Heart left ventricle (tissue), 16 donors: ENCODE results near the gene RPGRIP1. TPM values are rescaled to one million over a fixed set of nuclear protein-coding genes. Genes with fewer than 3 reads are reported as not detected.
"Not testable (repeated sequence)": the region's sequence is repeated elsewhere in the genome, so short reads cannot be mapped to it uniquely, and the experiment has no call there.

ENCODE experiments used
- ATAC-seq, 4 donors: fragments of 200-7000 bp; cut with Tn5 transposase; one replicate each; pipeline ENCODE4 v1.9.1; 2020 to 2022; ENCODE audit warnings: moderate library complexity in 4 of 4, mild to moderate bottlenecking in 3 of 4, moderate number of reproducible peaks in 1 of 4
- DNase-seq, 5 donors: peaks; one replicate each; pipeline ENCODE4 v3.0.0-alpha.2; 2020
- H3K27ac ChIP-seq, 12 donors: fragments of 200-600 bp; sonication (generic) in 4 of 12; one replicate each; pipeline versions ENCODE4 v1.5.0 to v1.8.0; 2016 to 2022; ENCODE audit warnings: mild to moderate bottlenecking in 2 of 12
- H3K27me3 ChIP-seq, 9 donors: fragments of 200-600 bp; sonication (generic) in 2 of 9; one replicate each; pipeline versions ENCODE4 v1.5.1 to v1.8.0; 2016 to 2022; ENCODE audit warnings: mild to moderate bottlenecking in 3 of 9
- H3K36me3 ChIP-seq, 9 donors: fragments of 200-600 bp; sonication (generic) in 2 of 9; one replicate each; pipeline versions ENCODE4 v1.5.0 to v1.8.0; 2018 to 2022; ENCODE audit warnings: mild to moderate bottlenecking in 2 of 9
- H3K4me1 ChIP-seq, 12 donors: fragments of 200-600 bp; sonication (generic) in 4 of 12; one replicate each; pipeline versions ENCODE4 v1.5.0 to v1.8.0; 2016 to 2022; ENCODE audit warnings: mild to moderate bottlenecking in 3 of 12
- H3K4me3 ChIP-seq, 12 donors: fragments of 200-600 bp; sonication (generic) in 4 of 12; one replicate each; pipeline versions ENCODE4 v1.5.0 to v1.8.0; 2017 to 2022; ENCODE audit warnings: mild to moderate bottlenecking in 9 of 12, moderate library complexity in 4 of 12
- H3K9me3 ChIP-seq, 12 donors: fragments of 200-600 bp; sonication (generic) in 4 of 12; one replicate each; pipeline versions ENCODE4 v1.5.0 to v1.8.0; 2016 to 2022; ENCODE audit warnings: mild to moderate bottlenecking in 1 of 12
- CTCF ChIP-seq, 12 donors: fragments of 200-600 bp; sonication (generic) in 4 of 12; IDR thresholded peaks; one replicate each; pipeline versions ENCODE4 v1.5.0 to v1.8.0; 2018 to 2022; ENCODE audit warnings: antibody characterized with exemption in 12 of 12, mild to moderate bottlenecking in 5 of 12
- POLR2A ChIP-seq, 2 donors: fragments of 450-650 bp; IDR thresholded peaks; one replicate each; pipeline ENCODE4 v1.6.1; 2017; ENCODE audit warnings: antibody characterized with exemption in 2 of 2, mild to moderate bottlenecking in 2 of 2, moderate library complexity in 2 of 2
- WGBS, 4 donors: extraction: QIAGEN DNeasy Blood & Tissue Kit in 2 of 4; methylation state at CpG; one replicate each; pipeline versions ENCODE4 v1.1.5 to v1.1.7; 2013 to 2018; 5-methylcytosine and 5-hydroxymethylcytosine counted together
- intact Hi-C, 10 donors: fragments of 100-400 bp; cut with DNase I; formaldehyde crosslinking; loops; one replicate each; pipeline versions ENCODE4 v1.11.1 to v1.14.2; 2022
- polyA plus RNA-seq, 2 donors: library from polyadenylated mRNA; stranded (reverse); fragments of 200-250 nt; gene quantifications; one replicate each; pipeline ENCODE4 v1.2.3, GENCODE V29; 2013
- total RNA-seq, 9 donors: library from RNA; depleted of rRNA in 2 of 9; stranded (reverse); fragments of >200 nt in 2 of 9; fragmentation: NEBNext Ultra II Directional in 3 of 9; extraction: Animal tissue kit (Norgen Biotek cat#: 25700) in 3 of 9; gene quantifications; one replicate each; pipeline versions ENCODE4 v1.1.0 to v1.2.4, GENCODE V29; 2016 to 2023
- donor health status: ischemic (EF 13 %, LVEDD 7.1; RV severe dilation, severe dysfunction).
- donor health status: healthy with polysubstance abuse.
- donor health status: DM: no; HTN: yes; CAD: no.
- donor health status: DM: no; HTN: no; CAD: no.
- donor health status: ischemic (EF 25% LVEDD 6.9; RV normal size, moderate dysfunction).
- donor health status: ischemic (EF 25% LVEDD 5.7; RV mildly dilated, moderate dysfunction).
- donor health status: healthy.
- donor health status: DM: yes; HTN: yes; CAD: no.
- donor health status: ischemic (EF 35%, LVEDD 5.7; RV mildly dilated, moderate dysfunction).
- donor health status: nonischemic (EF 11% LVEDD 7.7; RV severe dilation, severe dysfunction).
- donor health status: DM: yes; HTN: yes; CAD: no.
- donor health status: PGD.
- donor health status: ischemic (EF 29% LVEDD 5.4; RV normal size, mild dysfunction).
- donor health status: nonischemic (EF 23%, LVEDD 6.1; RV moderate dilation, normal function).

Gene RPGRIP1
- total and polyA plus RNA-seq, 11 donors, result 0.12 to 0.81 (median 0.33) TPM; not detected in 1

DNA sequence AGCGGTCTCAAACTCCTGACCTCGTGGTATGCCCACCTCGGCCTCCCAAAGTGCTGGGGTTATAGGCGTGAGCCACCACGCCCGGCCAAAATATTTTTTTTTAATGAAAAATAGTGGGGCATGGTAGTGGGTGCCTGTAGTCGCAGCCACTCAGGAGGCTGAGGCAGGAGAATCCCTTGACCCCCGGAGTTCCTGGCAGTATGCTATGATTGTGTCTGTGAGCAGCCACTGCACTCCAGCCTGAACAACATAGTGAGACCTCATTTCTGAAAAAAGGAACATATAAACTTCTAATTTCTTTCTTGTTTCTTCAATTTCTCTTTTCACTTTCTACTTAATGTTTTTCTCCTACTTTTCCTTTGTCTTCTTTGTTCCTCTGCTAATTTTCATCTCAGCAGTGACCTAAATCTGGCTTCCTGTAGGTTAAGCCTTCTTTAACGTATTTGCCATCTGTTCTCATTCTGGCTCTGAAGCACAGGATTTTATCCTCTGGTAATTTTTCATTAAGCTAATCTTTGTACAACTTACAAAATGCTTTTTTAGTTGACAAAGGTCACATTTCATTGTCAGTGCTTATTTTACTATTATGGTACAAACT is 4.5 kb upstream of the RPGRIP1 start:
- DNase-seq, result no peak
- H3K27ac ChIP-seq, result peak overlapping the region in 1 of 12 donors; percentile 22
- H3K27me3 ChIP-seq, result no peaks in the 10 kb centered on the region
- peaks cover 0 to 10% (median 0%) of the 10 kb centered on the region in 12 donors for H3K4me1 ChIP-seq
- TF ChIP-seq CTCF (IDR thresholded peaks at IDR 0.05) (no peak), POLR2A (IDR thresholded peaks at IDR 0.05) (no peak)
- 74 to 84% (median 78%) methylated on average over 9 of the region's 9 CpGs for WGBS, 4 donors
- ATAC-seq, result peak in 1 of 4 donors; percentile 34
- no peaks in the 10 kb centered on the region for H3K9me3 ChIP-seq
- H3K36me3 ChIP-seq, result no peaks in the 10 kb centered on the region
- H3K4me3 ChIP-seq, result no peak overlapping the region
- intact Hi-C loops, result no loop called here

DNA sequence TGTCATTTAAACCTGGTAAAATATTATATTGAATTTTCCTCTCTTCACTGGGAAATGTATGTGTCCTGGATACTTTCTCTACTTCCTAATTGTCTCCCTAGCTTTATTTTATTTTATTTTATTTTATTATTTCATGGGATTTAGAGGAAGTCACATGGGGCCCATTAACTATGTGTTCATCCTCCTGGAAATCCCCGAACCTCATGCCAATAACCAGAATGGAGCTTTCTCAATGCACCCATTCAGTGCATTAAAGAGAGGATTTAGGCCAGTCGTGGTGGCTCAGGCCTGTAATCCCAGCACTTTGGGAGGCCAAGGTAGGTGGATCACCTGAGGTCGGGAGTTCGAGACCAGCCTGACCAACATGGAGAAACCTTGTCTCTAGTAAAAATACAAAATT is 1.3 kb upstream of the RPGRIP1 start:
- Histone ChIP-seq H3K4me3 (no peak overlapping the region), H3K27ac (no peak overlapping the region), H3K36me3 (no peaks in the 10 kb centered on the region), H3K9me3 (no peaks in the 10 kb centered on the region), H3K27me3 (no peaks in the 10 kb centered on the region), H3K4me1 (peaks cover 0 to 5% (median 0%) of the 10 kb centered on the region in 12 donors)
- ATAC-seq, result no peak
- no peak for TF ChIP-seq POLR2A (IDR thresholded peaks at IDR 0.05)
- TF ChIP-seq CTCF (IDR thresholded peaks at IDR 0.05), result no peak
- WGBS, 4 donors, result 70 to 83% (median 78%) methylated on average over 4 of the region's 4 CpGs
- intact Hi-C loops, result no loop called here
- no peak for DNase-seq

- not testable (repeated sequence) for H3K4me1 ChIP-seq
Observed at GRCh38 chr14:21281917-21282316, 2.0 kb downstream of the RPGRIP1 start.

DNA sequence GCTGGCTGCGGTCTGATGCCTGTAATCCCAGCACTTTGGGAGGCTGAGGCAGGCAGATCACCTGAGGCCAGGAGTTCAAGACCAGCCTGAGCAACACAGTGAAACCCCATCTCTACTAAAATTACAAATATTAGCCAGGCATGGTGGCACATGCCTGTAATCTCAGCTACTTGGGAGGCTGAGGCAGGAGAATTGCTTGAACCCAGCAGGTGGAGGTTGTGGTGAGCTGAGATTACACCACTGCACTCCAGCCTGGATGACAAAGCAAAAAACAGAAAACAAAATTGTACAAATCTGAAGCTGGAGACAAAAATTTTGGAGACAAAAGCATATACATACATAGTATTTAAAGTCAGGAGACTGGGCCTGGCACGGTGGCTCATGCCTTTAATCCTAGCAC is 6.6 kb downstream of the RPGRIP1 start:
- H3K27ac ChIP-seq, intact Hi-C loops, DNase-seq, H3K9me3 ChIP-seq, H3K27me3 ChIP-seq, H3K36me3 ChIP-seq, H3K4me3 ChIP-seq, ATAC-seq, H3K4me1 ChIP-seq: not testable (repeated sequence)
- 86 to 93% (median 88%) methylated on average over 2 of the region's 2 CpGs for WGBS, 4 donors

More at GRCh38 chr14:21281917-21282316, 2.0 kb downstream of the RPGRIP1 start:
- H3K4me3 ChIP-seq, ATAC-seq, H3K27ac ChIP-seq, H3K27me3 ChIP-seq, intact Hi-C loops, H3K9me3 ChIP-seq, DNase-seq, H3K36me3 ChIP-seq: not testable (repeated sequence)
- WGBS, 4 donors, result 79 to 90% (median 87%) methylated on average over 8 of the region's 8 CpGs

GRCh38 chr14:21287168-21287567 is 7.3 kb downstream of the RPGRIP1 start:
- WGBS, 4 donors, result 80 to 84% (median 81%) methylated on average over 6 of the region's 6 CpGs
- ATAC-seq, result no peak

DNA sequence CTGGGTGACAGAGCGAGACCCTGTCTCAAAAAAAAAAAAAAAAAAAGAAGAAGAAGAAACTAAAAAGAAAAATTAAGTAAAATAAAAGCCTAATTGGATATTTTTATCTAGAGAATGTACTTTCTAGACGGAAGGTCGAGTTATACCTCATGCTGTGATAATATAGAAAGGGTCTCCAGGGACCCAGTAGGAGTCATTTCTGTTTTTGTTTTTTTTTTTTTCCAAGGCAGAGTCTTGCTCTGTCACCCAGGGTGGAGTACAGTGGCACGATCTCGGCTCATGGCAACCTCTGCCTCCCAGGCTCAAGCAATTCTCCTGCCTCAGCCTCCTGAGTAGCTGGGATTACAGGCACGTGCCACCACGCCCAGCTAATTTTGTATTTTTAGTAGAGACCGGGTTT is 14.1 kb downstream of the RPGRIP1 start:
- H3K27ac ChIP-seq, H3K4me1 ChIP-seq, DNase-seq, ATAC-seq, H3K9me3 ChIP-seq, H3K27me3 ChIP-seq, H3K36me3 ChIP-seq, intact Hi-C loops, H3K4me3 ChIP-seq: not testable (repeated sequence)
- 83 to 91% (median 84%) methylated on average over 8 of the region's 8 CpGs for WGBS, 4 donors

More at GRCh38 chr14:21287168-21287567, 7.3 kb downstream of the RPGRIP1 start:
- Histone ChIP-seq H3K27ac (no peak overlapping the region), H3K9me3 (no peaks in the 10 kb centered on the region), H3K4me3 (no peak overlapping the region), H3K36me3 (no peaks in the 10 kb centered on the region), H3K4me1 (no peaks in the 10 kb centered on the region), H3K27me3 (no peaks in the 10 kb centered on the region)
- no peak for TF ChIP-seq POLR2A (IDR thresholded peaks at IDR 0.05)
- no peak for TF ChIP-seq CTCF (IDR thresholded peaks at IDR 0.05)
- intact Hi-C loops, result no loop called here
- DNase-seq, result no peak
